PC-3 (cell line): ENCODE data around the gene DNAH2. TPM values are rescaled to one million over a fixed set of nuclear protein-coding genes. Genes with fewer than 3 reads are reported as not detected.

Experiments used
- ATAC-seq: fragments of 200-7000 bp; cut with Tn5 transposase; 2 replicates; pipeline ENCODE4 v1.9.1; 2020; ENCODE audit warnings: mild to moderate bottlenecking, moderate library complexity
- BruUV-seq: library from RNA; stranded (reverse); fragments of 400-500 nt; replicated peaks from 2 replicates; lab custom pipeline; 2021; lab: Mats Ljungman, UMichigan
- CTCF ChIA-PET: fragments of 300-600 bp; sonication (Branson Sonifier 250); formaldehyde crosslinking; loops from one replicate; lab custom pipeline; 2022; ENCODE audit warnings: antibody characterized with exemption; lab: Charles Lee
- POLR2A ChIA-PET: fragments of 300-600 bp; sonication (Branson Sonifier 250); formaldehyde crosslinking; loops from one replicate; lab custom pipeline; 2022; ENCODE audit warnings: antibody characterized with exemption; ENCODE audit not compliant: unreplicated experiment; lab: Charles Lee
- DNase-seq: peaks from one replicate; pipeline ENCODE4 v3.0.0-alpha.2; 2015
- H2AFZ ChIP-seq: fragments of 300-600 bp; sonication (generic); 2 replicates; pipeline ENCODE4 v1.6.0; 2016; ENCODE audit warnings: antibody characterized with exemption, low read length
- H3F3A ChIP-seq: fragments of 300-600 bp; sonication (generic); one replicate; pipeline ENCODE4 v1.6.0; 2017; ENCODE audit warnings: antibody characterized with exemption, low read length, control low read depth, mild to moderate bottlenecking; ENCODE audit not compliant: unreplicated experiment
- H3K27ac ChIP-seq: fragments of 300-600 bp; sonication (generic); 2 replicates; pipeline ENCODE4 v1.5.1; 2016; ENCODE audit warnings: mild to moderate bottlenecking, low read length
- H3K27me3 ChIP-seq: fragments of 300-600 bp; sonication (generic); 2 replicates; pipeline ENCODE4 v1.6.1; 2016; ENCODE audit warnings: low read length, mixed read lengths
- H3K36me3 ChIP-seq: fragments of 300-600 bp; sonication (generic); 2 replicates; pipeline ENCODE4 v1.6.1; 2016; ENCODE audit warnings: low read depth, mixed run types, low read length, mixed read lengths
- H3K4me1 ChIP-seq: fragments of 300-600 bp; sonication (generic); 2 replicates; pipeline ENCODE4 v1.5.1; 2016; ENCODE audit warnings: low read length; ENCODE audit not compliant: insufficient read depth
- H3K4me2 ChIP-seq: fragments of 300-600 bp; sonication (generic); 2 replicates; pipeline ENCODE4 v1.6.0; 2016; ENCODE audit warnings: low read length
- H3K4me3 ChIP-seq: fragments of 300-600 bp; sonication (generic); 2 replicates; pipeline ENCODE4 v1.5.1; 2016; ENCODE audit warnings: mild to moderate bottlenecking, low read length, mixed read lengths
- H3K79me2 ChIP-seq: fragments of 300-600 bp; sonication (generic); 2 replicates; pipeline ENCODE4 v1.6.1; 2017; ENCODE audit warnings: low read length, mixed read lengths
- H3K9ac ChIP-seq: fragments of 300-600 bp; sonication (generic); 2 replicates; pipeline ENCODE4 v1.6.0; 2016; ENCODE audit warnings: mild to moderate bottlenecking, low read length
- H3K9me2 ChIP-seq: fragments of 300-600 bp; sonication (generic); replicated peaks from 2 replicates; pipeline ENCODE4 v1.6.1; 2016; ENCODE audit warnings: mixed run types, low read length, mixed read lengths
- H3K9me3 ChIP-seq: fragments of 300-600 bp; sonication (generic); 2 replicates; pipeline ENCODE4 v1.6.1; 2016; ENCODE audit warnings: low read length, mixed read lengths
- H4K20me1 ChIP-seq: fragments of 300-600 bp; sonication (generic); 2 replicates; pipeline ENCODE4 v1.6.1; 2016; ENCODE audit warnings: low read length, mixed read lengths
- EZH2 ChIP-seq: fragments of 300-600 bp; sonication (generic); IDR thresholded peaks from one replicate; pipeline ENCODE4 v1.6.1; 2017; ENCODE audit warnings: antibody characterized with exemption, mild to moderate bottlenecking, low read length; ENCODE audit not compliant: unreplicated experiment
- EZH2phosphoT487 ChIP-seq: fragments of 300-600 bp; sonication (generic); IDR thresholded peaks from 2 replicates; pipeline ENCODE4 v1.6.1; 2018; ENCODE audit warnings: mild to moderate bottlenecking, antibody characterized with exemption, low read length, borderline replicate concordance
- intact Hi-C: fragments of 100-400 bp; cut with micrococcal nuclease; formaldehyde crosslinking; loops from 2 replicates; pipeline ENCODE4 v1.9.0; 2023
- total RNA-seq: library from RNA; depleted of rRNA; stranded (reverse); fragments of >200 nt; gene quantifications from 2 replicates; pipeline ENCODE4 v1.2.3, GENCODE V29; 2014
- TF ChIP-seq, protein P1 (sequence below): fragments of 300-600 bp; sonication (generic); conservative IDR thresholded peaks from 2 replicates; pipeline ENCODE4 v1.5.1; 2017; ENCODE audit warnings: antibody characterized with exemption, low read depth, mild to moderate bottlenecking, low read length

Gene DNAH2
- total RNA-seq, 1 experiment from 2014 or later = 0.62 TPM

DNA sequence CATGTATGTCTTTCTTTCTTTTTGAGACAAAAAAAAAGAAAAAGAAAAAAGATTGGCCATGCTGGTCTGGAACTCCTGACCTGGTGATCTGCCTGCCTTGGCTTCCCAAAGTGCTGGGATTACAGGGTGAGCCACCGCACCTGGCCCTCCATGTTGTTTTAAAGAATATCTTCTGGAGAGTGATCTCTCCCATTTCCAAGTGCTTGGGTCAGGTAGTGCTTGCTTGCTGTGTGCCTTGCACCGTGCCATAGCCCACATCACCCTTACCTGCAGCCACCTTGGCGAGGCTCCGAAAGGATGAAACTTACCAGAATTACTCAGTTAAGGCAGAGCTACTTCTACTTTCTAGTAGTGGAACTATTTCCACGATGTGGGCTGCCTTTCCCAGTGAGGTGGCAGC, 97.4 kb downstream of the DNAH2 start:
- no peak overlapping the region for H3K4me2 ChIP-seq
- H4K20me1 ChIP-seq = no peaks in the 10 kb centered on the region
- no peak for TF ChIP-seq EZH2
- TF ChIP-seq EZH2phosphoT487 = no peak
- TF ChIP-seq, protein P1, sequence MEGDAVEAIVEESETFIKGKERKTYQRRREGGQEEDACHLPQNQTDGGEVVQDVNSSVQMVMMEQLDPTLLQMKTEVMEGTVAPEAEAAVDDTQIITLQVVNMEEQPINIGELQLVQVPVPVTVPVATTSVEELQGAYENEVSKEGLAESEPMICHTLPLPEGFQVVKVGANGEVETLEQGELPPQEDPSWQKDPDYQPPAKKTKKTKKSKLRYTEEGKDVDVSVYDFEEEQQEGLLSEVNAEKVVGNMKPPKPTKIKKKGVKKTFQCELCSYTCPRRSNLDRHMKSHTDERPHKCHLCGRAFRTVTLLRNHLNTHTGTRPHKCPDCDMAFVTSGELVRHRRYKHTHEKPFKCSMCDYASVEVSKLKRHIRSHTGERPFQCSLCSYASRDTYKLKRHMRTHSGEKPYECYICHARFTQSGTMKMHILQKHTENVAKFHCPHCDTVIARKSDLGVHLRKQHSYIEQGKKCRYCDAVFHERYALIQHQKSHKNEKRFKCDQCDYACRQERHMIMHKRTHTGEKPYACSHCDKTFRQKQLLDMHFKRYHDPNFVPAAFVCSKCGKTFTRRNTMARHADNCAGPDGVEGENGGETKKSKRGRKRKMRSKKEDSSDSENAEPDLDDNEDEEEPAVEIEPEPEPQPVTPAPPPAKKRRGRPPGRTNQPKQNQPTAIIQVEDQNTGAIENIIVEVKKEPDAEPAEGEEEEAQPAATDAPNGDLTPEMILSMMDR = no peak
- intact Hi-C loops = no loop called here
- no peaks in the 10 kb centered on the region for H3K9me2 ChIP-seq
- no peak for ATAC-seq
- no peaks in the 10 kb centered on the region for H3F3A ChIP-seq
- H3K4me1 ChIP-seq = peaks cover 3% of the 10 kb centered on the region
- no peaks in the 10 kb centered on the region for H3K27me3 ChIP-seq
- H3K9me3 ChIP-seq = no peaks in the 10 kb centered on the region
- H3K4me3 ChIP-seq = no peak overlapping the region
- no peaks in the 10 kb centered on the region for H3K36me3 ChIP-seq
- BruUV-seq = no TSS peak
- CTCF ChIA-PET = no interaction called here
- DNase-seq = no peak
- H3K27ac ChIP-seq = no peak overlapping the region
- no peak overlapping the region for H2AFZ ChIP-seq
- POLR2A ChIA-PET = no interaction called here
- H3K79me2 ChIP-seq = no peaks in the 10 kb centered on the region
- no peak overlapping the region for H3K9ac ChIP-seq

DNA sequence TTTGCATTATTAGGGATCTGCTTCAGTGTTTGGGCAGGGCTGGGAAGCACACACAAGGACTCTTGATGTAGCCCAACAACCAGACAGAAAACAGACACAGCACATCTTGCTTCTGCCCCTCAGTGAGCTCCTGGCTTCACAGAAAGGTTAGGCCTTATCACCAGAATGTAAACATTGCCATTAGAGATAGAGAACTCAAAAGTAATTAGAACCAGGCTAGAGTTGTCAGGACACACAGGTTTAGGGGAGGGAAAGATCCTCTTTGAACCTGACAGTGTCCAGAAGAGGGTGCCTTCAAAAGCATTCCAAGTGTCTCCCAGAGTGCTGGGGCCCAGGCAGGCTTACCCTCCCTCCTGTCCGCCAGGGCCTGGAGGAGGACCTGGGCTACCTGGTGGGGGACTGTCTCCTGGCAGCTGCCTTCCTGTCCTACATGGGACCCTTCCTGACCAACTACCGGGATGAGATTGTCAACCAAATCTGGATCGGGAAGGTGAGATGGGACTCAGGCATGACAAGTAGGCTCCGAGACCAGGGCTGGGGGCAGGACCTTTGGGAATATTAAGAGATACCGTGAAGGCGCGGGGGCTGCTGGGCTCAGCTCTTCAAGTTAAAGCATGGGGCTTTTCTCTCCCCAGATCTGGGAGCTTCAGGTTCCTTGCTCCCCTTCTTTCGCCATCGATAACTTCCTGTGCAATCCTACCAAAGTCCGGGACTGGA, 99.5 kb downstream of the DNAH2 start:
- no TSS peak for BruUV-seq
- no peaks in the 10 kb centered on the region for H3K36me3 ChIP-seq
- H3K27me3 ChIP-seq = no peaks in the 10 kb centered on the region
- H3K27ac ChIP-seq = no peak overlapping the region
- ChIA-PET POLR2A (no interaction called here), CTCF (no interaction called here)
- intact Hi-C loops = no loop called here
- no peaks in the 10 kb centered on the region for H3K79me2 ChIP-seq
- H4K20me1 ChIP-seq = no peaks in the 10 kb centered on the region
- H3K4me3 ChIP-seq = no peak overlapping the region
- no peak overlapping the region for H2AFZ ChIP-seq
- ATAC-seq = no peak
- no peak overlapping the region for H3K4me2 ChIP-seq
- H3F3A ChIP-seq = no peaks in the 10 kb centered on the region
- no peaks in the 10 kb centered on the region for H3K9me2 ChIP-seq
- no peak overlapping the region for H3K9ac ChIP-seq
- no peaks in the 10 kb centered on the region for H3K4me1 ChIP-seq
- no peak for TF ChIP-seq EZH2
- TF ChIP-seq, protein P1 = no peak
- TF ChIP-seq EZH2phosphoT487 = no peak
- H3K9me3 ChIP-seq = no peaks in the 10 kb centered on the region
- DNase-seq = no peak

DNA sequence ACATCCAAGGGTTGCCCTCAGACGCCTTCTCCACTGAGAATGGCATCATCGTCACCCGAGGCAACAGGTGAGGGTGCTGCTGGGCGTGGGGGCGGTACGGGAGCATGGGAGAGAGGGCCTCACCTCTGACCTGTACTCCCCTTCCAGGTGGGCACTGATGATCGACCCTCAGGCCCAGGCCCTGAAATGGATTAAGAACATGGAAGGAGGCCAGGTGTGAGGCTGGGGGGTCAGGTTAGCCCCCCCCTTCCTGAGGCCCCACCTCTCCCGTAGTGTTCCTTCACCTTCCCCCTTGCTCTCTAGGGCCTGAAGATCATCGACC, 100.1 kb downstream of the DNAH2 start:
- ChIA-PET CTCF (no interaction called here), POLR2A (no interaction called here)
- H3K9ac ChIP-seq = no peak overlapping the region
- TF ChIP-seq EZH2 (no peak), EZH2phosphoT487 (no peak)
- TF ChIP-seq, protein P1 = no peak
- no peak overlapping the region for H3K4me2 ChIP-seq
- no peak for DNase-seq
- H3K4me1 ChIP-seq = no peaks in the 10 kb centered on the region
- H3F3A ChIP-seq = no peaks in the 10 kb centered on the region
- no peaks in the 10 kb centered on the region for H3K27me3 ChIP-seq
- no peak for ATAC-seq
- no peaks in the 10 kb centered on the region for H3K9me2 ChIP-seq
- H2AFZ ChIP-seq = no peak overlapping the region
- intact Hi-C loops = no loop called here
- no peaks in the 10 kb centered on the region for H3K79me2 ChIP-seq
- no peak overlapping the region for H3K4me3 ChIP-seq
- no TSS peak for BruUV-seq
- no peaks in the 10 kb centered on the region for H3K9me3 ChIP-seq
- H4K20me1 ChIP-seq = no peaks in the 10 kb centered on the region
- H3K36me3 ChIP-seq = no peaks in the 10 kb centered on the region
- no peak overlapping the region for H3K27ac ChIP-seq
